ENCODE measurements around the gene L3MBTL3.

GRCh38 chr6:130147111-130147510 is 128.7 kb downstream of the L3MBTL3 start:
- TF ChIP-seq CTCF (IDR thresholded peaks at IDR 0.05; ENCODE audit: insufficient read depth, low read length, poor library complexity, severe bottlenecking), result no peak
- no peak for TF ChIP-seq EZH2phosphoT487 (conservative IDR thresholded peaks at IDR 0.05; ENCODE audit: low read length)

Data from SU-DHL-6 (cell line).